ENCODE results near the gene DIP2C.

DNA sequence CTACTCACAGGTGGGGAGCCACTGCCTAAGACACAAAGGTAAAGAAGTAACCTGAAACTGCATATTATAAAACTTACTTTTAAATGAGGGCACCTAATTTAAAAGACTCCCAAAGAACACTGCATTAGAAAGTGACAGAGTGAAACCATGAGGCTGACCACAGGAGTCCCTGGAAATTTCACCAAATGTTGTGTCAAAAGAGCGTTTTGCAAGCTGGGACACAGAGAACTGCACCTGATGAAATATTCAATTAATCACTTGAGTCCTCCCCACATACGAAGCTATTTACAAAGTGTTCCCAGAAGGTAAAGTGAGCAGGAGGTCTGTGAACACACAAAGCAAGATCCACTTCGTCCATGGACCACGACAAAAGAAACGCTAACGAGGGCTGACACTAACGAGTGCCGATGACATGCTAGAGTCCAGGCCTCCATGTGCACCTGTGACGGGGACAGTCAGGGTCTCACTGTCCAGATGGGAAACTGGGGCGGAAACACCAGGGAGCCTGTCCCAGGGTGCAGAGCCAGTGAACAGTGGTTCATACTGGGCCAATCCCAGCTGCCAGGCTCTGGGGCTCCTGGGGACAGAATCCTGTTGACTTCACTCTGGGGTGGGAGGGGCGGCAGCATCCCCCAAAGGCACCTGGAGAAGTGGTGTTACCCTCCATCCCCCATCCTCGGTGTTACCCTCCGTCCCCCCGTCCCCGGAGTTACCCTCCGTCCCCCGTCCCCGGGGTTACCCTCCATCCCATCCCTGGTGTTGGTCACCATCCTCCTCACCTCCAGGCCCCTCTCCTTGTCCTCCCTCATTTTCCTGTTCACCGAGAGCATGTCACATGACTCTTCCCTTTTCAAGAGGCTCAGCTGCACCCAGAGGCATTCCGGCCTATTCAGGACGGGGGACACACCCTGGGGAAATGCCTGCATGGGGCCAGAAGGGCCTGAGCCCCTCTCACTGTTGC lies 63.4 kb downstream of the DIP2C start:
- TF ChIP-seq, protein P1, sequence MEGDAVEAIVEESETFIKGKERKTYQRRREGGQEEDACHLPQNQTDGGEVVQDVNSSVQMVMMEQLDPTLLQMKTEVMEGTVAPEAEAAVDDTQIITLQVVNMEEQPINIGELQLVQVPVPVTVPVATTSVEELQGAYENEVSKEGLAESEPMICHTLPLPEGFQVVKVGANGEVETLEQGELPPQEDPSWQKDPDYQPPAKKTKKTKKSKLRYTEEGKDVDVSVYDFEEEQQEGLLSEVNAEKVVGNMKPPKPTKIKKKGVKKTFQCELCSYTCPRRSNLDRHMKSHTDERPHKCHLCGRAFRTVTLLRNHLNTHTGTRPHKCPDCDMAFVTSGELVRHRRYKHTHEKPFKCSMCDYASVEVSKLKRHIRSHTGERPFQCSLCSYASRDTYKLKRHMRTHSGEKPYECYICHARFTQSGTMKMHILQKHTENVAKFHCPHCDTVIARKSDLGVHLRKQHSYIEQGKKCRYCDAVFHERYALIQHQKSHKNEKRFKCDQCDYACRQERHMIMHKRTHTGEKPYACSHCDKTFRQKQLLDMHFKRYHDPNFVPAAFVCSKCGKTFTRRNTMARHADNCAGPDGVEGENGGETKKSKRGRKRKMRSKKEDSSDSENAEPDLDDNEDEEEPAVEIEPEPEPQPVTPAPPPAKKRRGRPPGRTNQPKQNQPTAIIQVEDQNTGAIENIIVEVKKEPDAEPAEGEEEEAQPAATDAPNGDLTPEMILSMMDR (IDR thresholded peaks at IDR 0.05) = no peak
- TF ChIP-seq, protein P2, sequence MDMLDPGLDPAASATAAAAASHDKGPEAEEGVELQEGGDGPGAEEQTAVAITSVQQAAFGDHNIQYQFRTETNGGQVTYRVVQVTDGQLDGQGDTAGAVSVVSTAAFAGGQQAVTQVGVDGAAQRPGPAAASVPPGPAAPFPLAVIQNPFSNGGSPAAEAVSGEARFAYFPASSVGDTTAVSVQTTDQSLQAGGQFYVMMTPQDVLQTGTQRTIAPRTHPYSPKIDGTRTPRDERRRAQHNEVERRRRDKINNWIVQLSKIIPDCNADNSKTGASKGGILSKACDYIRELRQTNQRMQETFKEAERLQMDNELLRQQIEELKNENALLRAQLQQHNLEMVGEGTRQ (CRISPR knock-in tag; IDR thresholded peaks at IDR 0.05) = peak; percentile 57; the same call in 1 of the 2 replicates
- TF ChIP-seq ZNF317 (CRISPR knock-in tag; IDR thresholded peaks at IDR 0.05; ENCODE audit: borderline replicate concordance, low read depth) (no peak), ZNF423 (CRISPR knock-in tag; IDR thresholded peaks at IDR 0.05) (no peak), FOXP1 (CRISPR knock-in tag; IDR thresholded peaks at IDR 0.05; ENCODE audit: borderline replicate concordance) (no peak)
- TF ChIP-seq, protein P3, sequence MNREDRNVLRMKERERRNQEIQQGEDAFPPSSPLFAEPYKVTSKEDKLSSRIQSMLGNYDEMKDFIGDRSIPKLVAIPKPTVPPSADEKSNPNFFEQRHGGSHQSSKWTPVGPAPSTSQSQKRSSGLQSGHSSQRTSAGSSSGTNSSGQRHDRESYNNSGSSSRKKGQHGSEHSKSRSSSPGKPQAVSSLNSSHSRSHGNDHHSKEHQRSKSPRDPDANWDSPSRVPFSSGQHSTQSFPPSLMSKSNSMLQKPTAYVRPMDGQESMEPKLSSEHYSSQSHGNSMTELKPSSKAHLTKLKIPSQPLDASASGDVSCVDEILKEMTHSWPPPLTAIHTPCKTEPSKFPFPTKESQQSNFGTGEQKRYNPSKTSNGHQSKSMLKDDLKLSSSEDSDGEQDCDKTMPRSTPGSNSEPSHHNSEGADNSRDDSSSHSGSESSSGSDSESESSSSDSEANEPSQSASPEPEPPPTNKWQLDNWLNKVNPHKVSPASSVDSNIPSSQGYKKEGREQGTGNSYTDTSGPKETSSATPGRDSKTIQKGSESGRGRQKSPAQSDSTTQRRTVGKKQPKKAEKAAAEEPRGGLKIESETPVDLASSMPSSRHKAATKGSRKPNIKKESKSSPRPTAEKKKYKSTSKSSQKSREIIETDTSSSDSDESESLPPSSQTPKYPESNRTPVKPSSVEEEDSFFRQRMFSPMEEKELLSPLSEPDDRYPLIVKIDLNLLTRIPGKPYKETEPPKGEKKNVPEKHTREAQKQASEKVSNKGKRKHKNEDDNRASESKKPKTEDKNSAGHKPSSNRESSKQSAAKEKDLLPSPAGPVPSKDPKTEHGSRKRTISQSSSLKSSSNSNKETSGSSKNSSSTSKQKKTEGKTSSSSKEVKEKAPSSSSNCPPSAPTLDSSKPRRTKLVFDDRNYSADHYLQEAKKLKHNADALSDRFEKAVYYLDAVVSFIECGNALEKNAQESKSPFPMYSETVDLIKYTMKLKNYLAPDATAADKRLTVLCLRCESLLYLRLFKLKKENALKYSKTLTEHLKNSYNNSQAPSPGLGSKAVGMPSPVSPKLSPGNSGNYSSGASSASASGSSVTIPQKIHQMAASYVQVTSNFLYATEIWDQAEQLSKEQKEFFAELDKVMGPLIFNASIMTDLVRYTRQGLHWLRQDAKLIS (CRISPR knock-in tag; IDR thresholded peaks at IDR 0.05; ENCODE audit: borderline replicate concordance) = no peak

All from WTC11 (cell line).